Measurements from ENCODE around the gene DMAC2L.

DNA sequence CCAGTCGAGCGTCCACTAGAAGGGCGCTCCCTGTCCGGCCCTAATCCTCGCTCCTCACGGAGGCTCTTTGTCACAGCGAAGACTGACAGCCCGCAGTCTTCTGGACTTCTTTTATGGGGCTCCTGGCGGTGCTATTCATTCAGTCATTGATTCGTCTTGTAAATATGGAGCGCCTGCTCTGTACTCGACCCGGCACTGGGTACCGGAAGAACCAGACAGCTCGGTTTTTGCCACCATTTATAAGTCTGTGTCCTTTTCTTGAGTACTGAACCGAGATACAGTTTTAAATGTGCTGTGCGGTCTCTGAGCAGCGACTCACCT is 570 bp downstream of the DMAC2L start:
- TF ChIP-seq, protein P1, sequence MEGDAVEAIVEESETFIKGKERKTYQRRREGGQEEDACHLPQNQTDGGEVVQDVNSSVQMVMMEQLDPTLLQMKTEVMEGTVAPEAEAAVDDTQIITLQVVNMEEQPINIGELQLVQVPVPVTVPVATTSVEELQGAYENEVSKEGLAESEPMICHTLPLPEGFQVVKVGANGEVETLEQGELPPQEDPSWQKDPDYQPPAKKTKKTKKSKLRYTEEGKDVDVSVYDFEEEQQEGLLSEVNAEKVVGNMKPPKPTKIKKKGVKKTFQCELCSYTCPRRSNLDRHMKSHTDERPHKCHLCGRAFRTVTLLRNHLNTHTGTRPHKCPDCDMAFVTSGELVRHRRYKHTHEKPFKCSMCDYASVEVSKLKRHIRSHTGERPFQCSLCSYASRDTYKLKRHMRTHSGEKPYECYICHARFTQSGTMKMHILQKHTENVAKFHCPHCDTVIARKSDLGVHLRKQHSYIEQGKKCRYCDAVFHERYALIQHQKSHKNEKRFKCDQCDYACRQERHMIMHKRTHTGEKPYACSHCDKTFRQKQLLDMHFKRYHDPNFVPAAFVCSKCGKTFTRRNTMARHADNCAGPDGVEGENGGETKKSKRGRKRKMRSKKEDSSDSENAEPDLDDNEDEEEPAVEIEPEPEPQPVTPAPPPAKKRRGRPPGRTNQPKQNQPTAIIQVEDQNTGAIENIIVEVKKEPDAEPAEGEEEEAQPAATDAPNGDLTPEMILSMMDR (IDR thresholded peaks at IDR 0.05), result no peak
- no peak; the same call in 1 of the 2 replicates for TF ChIP-seq POLR2AphosphoS5 (IDR thresholded peaks at IDR 0.05; ENCODE audit: low read depth, low read length)
- TF ChIP-seq, protein P2, sequence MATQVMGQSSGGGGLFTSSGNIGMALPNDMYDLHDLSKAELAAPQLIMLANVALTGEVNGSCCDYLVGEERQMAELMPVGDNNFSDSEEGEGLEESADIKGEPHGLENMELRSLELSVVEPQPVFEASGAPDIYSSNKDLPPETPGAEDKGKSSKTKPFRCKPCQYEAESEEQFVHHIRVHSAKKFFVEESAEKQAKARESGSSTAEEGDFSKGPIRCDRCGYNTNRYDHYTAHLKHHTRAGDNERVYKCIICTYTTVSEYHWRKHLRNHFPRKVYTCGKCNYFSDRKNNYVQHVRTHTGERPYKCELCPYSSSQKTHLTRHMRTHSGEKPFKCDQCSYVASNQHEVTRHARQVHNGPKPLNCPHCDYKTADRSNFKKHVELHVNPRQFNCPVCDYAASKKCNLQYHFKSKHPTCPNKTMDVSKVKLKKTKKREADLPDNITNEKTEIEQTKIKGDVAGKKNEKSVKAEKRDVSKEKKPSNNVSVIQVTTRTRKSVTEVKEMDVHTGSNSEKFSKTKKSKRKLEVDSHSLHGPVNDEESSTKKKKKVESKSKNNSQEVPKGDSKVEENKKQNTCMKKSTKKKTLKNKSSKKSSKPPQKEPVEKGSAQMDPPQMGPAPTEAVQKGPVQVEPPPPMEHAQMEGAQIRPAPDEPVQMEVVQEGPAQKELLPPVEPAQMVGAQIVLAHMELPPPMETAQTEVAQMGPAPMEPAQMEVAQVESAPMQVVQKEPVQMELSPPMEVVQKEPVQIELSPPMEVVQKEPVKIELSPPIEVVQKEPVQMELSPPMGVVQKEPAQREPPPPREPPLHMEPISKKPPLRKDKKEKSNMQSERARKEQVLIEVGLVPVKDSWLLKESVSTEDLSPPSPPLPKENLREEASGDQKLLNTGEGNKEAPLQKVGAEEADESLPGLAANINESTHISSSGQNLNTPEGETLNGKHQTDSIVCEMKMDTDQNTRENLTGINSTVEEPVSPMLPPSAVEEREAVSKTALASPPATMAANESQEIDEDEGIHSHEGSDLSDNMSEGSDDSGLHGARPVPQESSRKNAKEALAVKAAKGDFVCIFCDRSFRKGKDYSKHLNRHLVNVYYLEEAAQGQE (IDR thresholded peaks at IDR 0.05; ENCODE audit: insufficient read depth in 1 of 2, low read depth in 2 of 2, low read length in 1 of 2), result no peak
- TF ChIP-seq SIN3A (IDR thresholded peaks at IDR 0.05; ENCODE audit: borderline replicate concordance, insufficient read depth, low read depth, low read length), result no peak
- no peak; the same call in 1 of the 2 replicates for TF ChIP-seq TCF7L2 (IDR thresholded peaks at IDR 0.05; ENCODE audit: low read depth, low read length)
